NCI-H1694 (cell line): ENCODE measurements around the gene ABCC4.

ENCODE experiments used
- DNase-seq: peaks from one replicate; lab custom pipeline; 2025; lab: John Stamatoyannopoulos, UW

The ABCC4 gene

GRCh38 chr13:95154413-95154886 is 146.8 kb downstream of the ABCC4 start:
- no peak for DNase-seq

- no peak for DNase-seq
Measured at GRCh38 chr13:95153647-95154412, 147.4 kb downstream of the ABCC4 start.

DNA sequence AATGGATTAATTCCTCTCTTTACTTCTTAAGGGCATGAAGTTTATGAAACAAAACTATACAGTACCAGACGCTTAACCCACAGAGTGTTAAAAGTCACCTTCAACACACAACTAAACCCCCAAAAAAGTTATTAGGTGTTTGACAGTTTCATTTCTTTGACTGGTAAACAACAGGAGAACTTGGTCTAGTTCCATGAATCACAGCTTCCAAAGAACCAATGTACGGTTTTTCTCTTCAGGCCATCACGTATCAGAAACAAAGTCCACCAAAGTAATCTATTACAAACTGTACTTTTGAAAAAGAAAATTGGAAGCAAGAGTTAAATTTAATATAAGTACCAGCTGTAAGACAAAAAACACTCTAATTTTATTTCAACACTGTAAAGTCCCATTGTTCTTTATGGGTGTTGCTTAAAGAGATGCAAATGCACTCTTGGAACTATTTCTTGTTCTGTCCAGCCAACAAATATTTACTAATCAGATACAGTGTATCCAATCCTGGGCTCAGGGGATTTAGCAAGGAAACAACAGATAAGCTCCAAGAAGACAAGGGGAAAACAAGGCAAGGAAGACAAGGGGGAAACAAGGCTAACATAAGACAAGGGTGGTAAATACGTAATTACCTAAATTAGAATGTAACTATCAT is 149.2 kb downstream of the ABCC4 start:
- no peak for DNase-seq

- DNase-seq: no peak
Measured at GRCh38 chr13:95150555-95150954, 150.7 kb downstream of the ABCC4 start.

DNA sequence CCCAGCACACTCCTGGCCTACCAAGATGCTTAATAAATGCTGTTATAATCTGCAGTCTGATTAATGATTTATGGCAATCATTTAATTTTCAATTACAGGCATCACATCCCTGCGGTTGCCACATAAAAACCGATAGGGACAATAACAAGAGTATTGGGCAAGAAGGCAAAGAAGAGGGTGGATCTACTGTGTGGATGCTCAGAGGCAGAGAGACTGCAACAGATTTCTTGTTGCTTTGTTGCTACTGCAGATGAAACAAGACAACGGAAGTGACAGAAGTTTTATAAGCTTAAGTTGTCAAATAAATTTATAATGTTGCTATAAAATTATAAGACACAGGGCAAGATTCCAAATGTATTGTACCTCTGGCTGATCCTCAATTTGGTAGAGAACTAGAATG is 154.8 kb downstream of the ABCC4 start:
- DNase-seq: no peak

GRCh38 chr13:95145587-95145986 is 155.7 kb downstream of the ABCC4 start:
- DNase-seq: no peak

GRCh38 chr13:95140502-95140901 is 160.7 kb downstream of the ABCC4 start:
- no peak for DNase-seq

GRCh38 chr13:95138876-95139585 is 162.2 kb downstream of the ABCC4 start:
- no peak for DNase-seq

- DNase-seq: no peak
Measured at GRCh38 chr13:95137096-95137495, 164.2 kb downstream of the ABCC4 start.

DNA sequence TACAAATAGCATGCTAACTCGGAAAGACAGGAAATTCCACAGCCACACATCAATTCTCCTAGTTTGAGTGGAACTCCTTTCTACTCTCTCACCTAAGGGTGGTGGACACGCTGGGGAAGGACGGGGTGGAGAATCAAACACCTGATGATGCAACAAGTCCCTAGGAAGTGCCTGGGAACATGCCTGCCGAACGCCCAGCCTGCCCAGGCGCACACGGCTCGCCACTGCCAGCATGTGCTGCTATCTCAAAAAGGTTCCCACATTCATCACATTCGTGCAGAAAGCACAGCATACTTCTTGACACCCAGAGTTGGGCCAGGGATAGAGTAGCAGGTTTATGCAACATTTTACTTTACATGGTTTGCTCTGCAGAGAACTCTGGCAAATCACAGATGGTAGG is 164.6 kb downstream of the ABCC4 start:
- DNase-seq: no peak

- DNase-seq: no peak
Measured at GRCh38 chr13:95133498-95133897, 167.8 kb downstream of the ABCC4 start.

DNA sequence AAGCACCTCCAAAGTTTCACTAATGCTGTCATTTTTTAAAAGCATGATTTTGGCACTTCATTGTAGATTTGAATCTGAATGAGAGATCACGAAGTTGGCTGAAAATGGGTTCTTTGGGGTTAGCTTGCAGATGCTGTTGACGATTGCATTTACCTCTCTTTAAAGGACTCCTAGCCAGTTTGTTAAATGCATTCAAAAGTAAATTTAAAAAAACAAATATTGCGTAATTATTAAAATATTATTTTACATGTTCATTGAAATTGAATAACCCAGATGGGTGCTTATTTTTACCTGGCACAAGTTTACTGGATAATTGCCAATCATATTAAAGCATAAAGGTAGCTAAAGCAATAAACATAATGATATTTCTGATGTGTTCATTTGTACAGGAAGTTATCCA is 172.2 kb downstream of the ABCC4 start:
- DNase-seq: no peak

DNA sequence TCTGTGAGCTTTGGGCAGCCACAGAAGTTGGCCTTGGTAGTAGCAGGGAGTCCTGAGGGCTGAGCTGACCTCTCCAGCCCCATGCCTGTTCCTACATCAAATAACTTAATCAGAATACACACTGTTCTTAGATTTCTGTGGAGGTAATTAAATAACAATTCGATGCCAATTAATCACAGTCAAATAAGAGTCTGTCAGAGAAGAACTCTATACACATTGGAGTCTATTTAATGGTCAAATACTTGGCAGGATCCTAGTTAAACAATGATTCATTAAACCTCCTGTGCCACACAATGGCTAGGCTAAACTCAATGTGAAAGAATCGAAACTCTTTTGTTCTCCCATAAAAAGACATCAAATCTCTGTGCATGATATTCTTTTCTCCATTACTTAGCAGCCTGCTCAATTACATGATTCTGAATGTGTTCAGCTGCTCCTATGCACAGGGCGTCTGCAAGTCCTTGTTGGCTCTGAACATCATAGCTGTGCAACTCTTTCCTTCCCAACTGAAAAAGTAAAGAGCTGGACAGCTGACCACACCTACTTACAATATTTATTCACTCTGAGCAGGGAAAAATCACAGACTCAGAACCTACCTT is 173.1 kb downstream of the ABCC4 start:
- DNase-seq: no peak

- DNase-seq: no peak
Measured at GRCh38 chr13:95124959-95125358, 176.3 kb downstream of the ABCC4 start.

DNA sequence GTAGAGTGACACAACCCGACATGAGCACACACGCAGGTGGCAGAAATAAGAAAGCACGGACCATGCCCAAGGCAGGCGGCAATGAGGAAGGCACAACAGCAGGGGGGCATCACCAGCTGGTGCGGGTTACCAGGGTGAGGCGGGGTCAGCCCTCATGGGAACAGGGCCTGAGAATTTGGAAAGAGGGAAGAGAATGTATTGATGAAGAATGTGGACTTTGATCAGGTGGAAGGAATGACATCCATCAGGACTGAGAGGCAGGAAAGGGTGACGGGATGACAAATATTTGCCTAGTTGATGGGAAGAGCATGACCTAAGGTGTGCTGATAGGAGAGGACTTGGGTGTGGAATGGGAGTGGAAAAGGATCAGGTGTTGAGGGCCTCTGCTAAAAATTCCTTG is 177.5 kb downstream of the ABCC4 start:
- DNase-seq: no peak

DNA sequence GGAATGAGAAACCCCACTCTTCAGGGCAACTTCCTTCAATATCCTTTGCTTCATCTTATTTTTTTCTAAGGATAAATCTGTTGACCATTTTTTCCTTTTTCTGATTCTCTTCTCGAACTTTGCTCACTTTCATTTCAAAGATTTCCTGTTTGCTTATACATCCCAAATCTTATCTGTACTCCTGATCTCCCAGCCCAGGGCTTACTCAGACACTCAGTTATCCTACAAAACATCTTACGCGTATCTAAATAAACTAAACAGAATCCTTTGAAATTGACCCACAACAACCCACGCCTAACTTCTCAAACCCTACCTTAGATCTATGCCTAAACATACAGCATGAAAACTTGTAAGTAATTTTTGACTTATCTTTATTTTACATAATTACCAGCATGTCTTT is 179.2 kb downstream of the ABCC4 start:
- no peak for DNase-seq

- no peak for DNase-seq
Measured at GRCh38 chr13:95121516-95121915, 179.7 kb downstream of the ABCC4 start.

GRCh38 chr13:95120650-95121049 is 180.6 kb downstream of the ABCC4 start:
- no peak for DNase-seq

DNA sequence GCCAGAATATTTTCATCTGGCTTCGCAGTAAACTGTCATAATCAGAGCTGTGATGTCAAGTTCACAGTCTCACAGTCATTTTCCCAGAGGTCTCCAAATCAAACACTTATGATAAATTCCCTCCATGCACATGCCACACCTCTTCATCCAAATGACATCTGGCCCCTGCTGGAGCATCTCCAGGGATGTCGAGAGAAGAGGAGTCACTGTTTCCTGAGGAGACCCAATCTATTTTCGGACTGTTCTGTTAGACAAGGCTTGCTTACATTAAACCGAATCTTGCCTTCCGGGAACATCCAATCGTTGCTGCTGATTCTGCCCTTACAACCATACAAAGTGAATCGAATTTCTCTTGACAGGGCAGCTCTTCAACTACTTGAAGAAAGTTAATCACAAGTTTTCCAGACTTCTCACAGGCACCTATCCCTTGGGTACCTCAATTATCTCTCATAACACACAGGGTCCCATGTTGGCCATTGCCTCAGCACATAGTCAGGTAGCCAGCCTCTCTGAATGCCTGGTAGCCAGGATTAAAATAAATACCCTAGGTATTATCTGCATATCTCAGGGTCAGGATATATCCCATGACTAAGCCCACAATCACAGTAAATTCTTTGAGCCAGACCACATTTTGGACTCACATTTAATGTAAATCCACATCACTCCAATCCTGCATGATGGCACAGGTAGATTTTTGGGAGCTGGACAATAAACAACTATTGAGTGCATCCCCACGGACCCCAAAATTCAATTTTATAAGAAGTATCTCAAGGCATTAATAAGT is 182.5 kb downstream of the ABCC4 start:
- no peak for DNase-seq

DNA sequence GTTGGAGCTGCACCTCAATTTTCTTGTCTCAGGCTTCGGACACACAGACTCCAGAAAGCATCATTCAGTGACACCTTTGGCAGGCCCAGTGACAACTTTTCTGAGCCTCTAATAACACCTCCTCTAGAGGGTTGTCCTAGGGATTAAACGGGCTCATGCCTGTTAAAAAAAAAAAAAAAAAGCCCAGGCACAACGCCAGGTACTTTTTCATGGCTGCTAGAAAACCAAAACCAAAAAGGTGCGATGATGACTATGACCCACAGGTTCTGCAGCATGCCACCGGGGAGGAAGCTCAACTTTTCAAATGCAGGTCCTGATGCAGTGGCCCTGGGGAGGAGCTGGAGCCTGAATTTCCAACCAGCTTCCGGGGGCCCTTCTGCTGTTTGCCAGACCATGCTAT is 184.2 kb downstream of the ABCC4 start:
- DNase-seq: no peak

- DNase-seq: no peak
Measured at GRCh38 chr13:95115525-95115924, 185.7 kb downstream of the ABCC4 start.

- no peak for DNase-seq
Measured at GRCh38 chr13:95113601-95114000, 187.7 kb downstream of the ABCC4 start.
